ENCODE measurements around the gene ARHGDIB. TPM values are rescaled to one million over a fixed set of nuclear protein-coding genes. Genes with fewer than 3 reads are reported as not detected.

ARHGDIB gene
- total and polyA plus RNA-seq, 2 donors (not counting 1 experiment from before 2014, with no cell fraction given), result 8.3 to 43.7 TPM

- no peaks in the 10 kb centered on the region for H3K36me3 ChIP-seq (ENCODE audit: control insufficient read depth, insufficient read depth, low read length)
- no peaks in the 10 kb centered on the region for H3K4me1 ChIP-seq (ENCODE audit: control insufficient read depth, extremely low read depth, insufficient read depth, low read length)
- H4K20me1 ChIP-seq (ENCODE audit: control insufficient read depth, extremely low read depth, insufficient read depth, low read length), result no peaks in the 10 kb centered on the region
- no peak overlapping the region for H3K4me3 ChIP-seq (replicated peaks in 1 of 4; ENCODE audit: control extremely low read depth in 1 of 4, insufficient read depth in 1 of 4, low read depth in 3 of 4, low read length in 4 of 4)
- no peaks in the 10 kb centered on the region for H3K9me3 ChIP-seq (ENCODE audit: control insufficient read depth, insufficient read depth, low read depth, low read length)
- no peak overlapping the region for H2AFZ ChIP-seq (ENCODE audit: low read length)
- no peak for DNase-seq (ENCODE audit: low read depth in 2 of 2)
- no peaks in the 10 kb centered on the region for H3K27me3 ChIP-seq (ENCODE audit: control insufficient read depth, insufficient read depth, low read length)
- no peak overlapping the region for H3K9ac ChIP-seq (ENCODE audit: insufficient read depth, low read length)
- no peak overlapping the region for H3K27ac ChIP-seq (ENCODE audit: insufficient read depth, low read length)
- no peaks in the 10 kb centered on the region for H3K79me2 ChIP-seq (ENCODE audit: control insufficient read depth, insufficient read depth, low read length)
- no peak overlapping the region for H3K4me2 ChIP-seq (ENCODE audit: extremely low read depth, insufficient read depth, low read length)
- no peak for TF ChIP-seq EZH2 (IDR thresholded peaks at IDR 0.05; ENCODE audit: low read length, missing control alignments)
- TF ChIP-seq CTCF (conservative IDR thresholded peaks at IDR 0.05 in 1 of 2, IDR thresholded peaks at IDR 0.05 in 1 of 2; ENCODE audit: low read depth in 1 of 2, low read length in 2 of 2), result no peak
Observed at GRCh38 chr12:14997998-14998397, 36.6 kb upstream of the ARHGDIB start.

GRCh38 chr12:14995583-14996425 lies 34.4 kb upstream of the ARHGDIB start:
- no peaks in the 10 kb centered on the region for H3K36me3 ChIP-seq (ENCODE audit: control insufficient read depth, insufficient read depth, low read length)
- DNase-seq (ENCODE audit: low read depth in 2 of 2), result peak; percentile 61 to 86
- TF ChIP-seq EZH2 (IDR thresholded peaks at IDR 0.05; ENCODE audit: low read length, missing control alignments) (no peak), CTCF (conservative IDR thresholded peaks at IDR 0.05 in 1 of 2, IDR thresholded peaks at IDR 0.05 in 1 of 2; ENCODE audit: low read depth in 1 of 2, low read length in 2 of 2) (peak in 1 of 2 donors; percentile 57)
- no peak overlapping the region for H2AFZ ChIP-seq (ENCODE audit: low read length)
- H3K4me1 ChIP-seq (ENCODE audit: control insufficient read depth, extremely low read depth, insufficient read depth, low read length), result no peaks in the 10 kb centered on the region
- no peaks in the 10 kb centered on the region for H3K27me3 ChIP-seq (ENCODE audit: control insufficient read depth, insufficient read depth, low read length)
- no peak overlapping the region for H3K27ac ChIP-seq (ENCODE audit: insufficient read depth, low read length)
- no peak overlapping the region for H3K4me3 ChIP-seq (replicated peaks in 1 of 4; ENCODE audit: control extremely low read depth in 1 of 4, insufficient read depth in 1 of 4, low read depth in 3 of 4, low read length in 4 of 4)
- no peak overlapping the region for H3K9ac ChIP-seq (ENCODE audit: insufficient read depth, low read length)
- no peaks in the 10 kb centered on the region for H3K9me3 ChIP-seq (ENCODE audit: control insufficient read depth, insufficient read depth, low read depth, low read length)
- H3K79me2 ChIP-seq (ENCODE audit: control insufficient read depth, insufficient read depth, low read length), result no peaks in the 10 kb centered on the region
- no peak overlapping the region for H3K4me2 ChIP-seq (ENCODE audit: extremely low read depth, insufficient read depth, low read length)
- H4K20me1 ChIP-seq (ENCODE audit: control insufficient read depth, extremely low read depth, insufficient read depth, low read length), result no peaks in the 10 kb centered on the region

GRCh38 chr12:14994610-14995009 lies 33.2 kb upstream of the ARHGDIB start:
- no peaks in the 10 kb centered on the region for H3K36me3 ChIP-seq (ENCODE audit: control insufficient read depth, insufficient read depth, low read length)
- H3K79me2 ChIP-seq (ENCODE audit: control insufficient read depth, insufficient read depth, low read length), result no peaks in the 10 kb centered on the region
- H2AFZ ChIP-seq (ENCODE audit: low read length), result no peak overlapping the region
- TF ChIP-seq EZH2 (IDR thresholded peaks at IDR 0.05; ENCODE audit: low read length, missing control alignments) (no peak), CTCF (conservative IDR thresholded peaks at IDR 0.05 in 1 of 2, IDR thresholded peaks at IDR 0.05 in 1 of 2; ENCODE audit: low read depth in 1 of 2, low read length in 2 of 2) (no peak)
- no peaks in the 10 kb centered on the region for H4K20me1 ChIP-seq (ENCODE audit: control insufficient read depth, extremely low read depth, insufficient read depth, low read length)
- H3K4me3 ChIP-seq (replicated peaks in 1 of 4; ENCODE audit: control extremely low read depth in 1 of 4, insufficient read depth in 1 of 4, low read depth in 3 of 4, low read length in 4 of 4), result no peak overlapping the region
- DNase-seq (ENCODE audit: low read depth in 2 of 2), result peak in 1 of 2 donors; percentile 15
- H3K27me3 ChIP-seq (ENCODE audit: control insufficient read depth, insufficient read depth, low read length), result no peaks in the 10 kb centered on the region
- no peaks in the 10 kb centered on the region for H3K9me3 ChIP-seq (ENCODE audit: control insufficient read depth, insufficient read depth, low read depth, low read length)
- no peak overlapping the region for H3K4me2 ChIP-seq (ENCODE audit: extremely low read depth, insufficient read depth, low read length)
- no peak overlapping the region for H3K9ac ChIP-seq (ENCODE audit: insufficient read depth, low read length)
- H3K4me1 ChIP-seq (ENCODE audit: control insufficient read depth, extremely low read depth, insufficient read depth, low read length), result no peaks in the 10 kb centered on the region
- H3K27ac ChIP-seq (ENCODE audit: insufficient read depth, low read length), result no peak overlapping the region

Measured in fibroblast of lung (primary cell).